ENCODE data around the gene RBCK1.
"Not testable (repeated sequence)": the region's sequence is repeated elsewhere in the genome, so short reads cannot be mapped to it uniquely, and the experiment has no call there.

- not testable (repeated sequence) for TF ChIP-seq EZH2 (IDR thresholded peaks at IDR 0.05; ENCODE audit: borderline replicate concordance, insufficient read depth, low read depth, low read length, poor library complexity, severe bottlenecking)
- TF ChIP-seq, protein P1, sequence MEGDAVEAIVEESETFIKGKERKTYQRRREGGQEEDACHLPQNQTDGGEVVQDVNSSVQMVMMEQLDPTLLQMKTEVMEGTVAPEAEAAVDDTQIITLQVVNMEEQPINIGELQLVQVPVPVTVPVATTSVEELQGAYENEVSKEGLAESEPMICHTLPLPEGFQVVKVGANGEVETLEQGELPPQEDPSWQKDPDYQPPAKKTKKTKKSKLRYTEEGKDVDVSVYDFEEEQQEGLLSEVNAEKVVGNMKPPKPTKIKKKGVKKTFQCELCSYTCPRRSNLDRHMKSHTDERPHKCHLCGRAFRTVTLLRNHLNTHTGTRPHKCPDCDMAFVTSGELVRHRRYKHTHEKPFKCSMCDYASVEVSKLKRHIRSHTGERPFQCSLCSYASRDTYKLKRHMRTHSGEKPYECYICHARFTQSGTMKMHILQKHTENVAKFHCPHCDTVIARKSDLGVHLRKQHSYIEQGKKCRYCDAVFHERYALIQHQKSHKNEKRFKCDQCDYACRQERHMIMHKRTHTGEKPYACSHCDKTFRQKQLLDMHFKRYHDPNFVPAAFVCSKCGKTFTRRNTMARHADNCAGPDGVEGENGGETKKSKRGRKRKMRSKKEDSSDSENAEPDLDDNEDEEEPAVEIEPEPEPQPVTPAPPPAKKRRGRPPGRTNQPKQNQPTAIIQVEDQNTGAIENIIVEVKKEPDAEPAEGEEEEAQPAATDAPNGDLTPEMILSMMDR (IDR thresholded peaks at IDR 0.05), result not testable (repeated sequence)
Observed at GRCh38 chr20:393296-393695, 14.8 kb upstream of the RBCK1 start.

Data from B cell (primary cell).